Measurements from ENCODE around the gene HAUS7.

DNA sequence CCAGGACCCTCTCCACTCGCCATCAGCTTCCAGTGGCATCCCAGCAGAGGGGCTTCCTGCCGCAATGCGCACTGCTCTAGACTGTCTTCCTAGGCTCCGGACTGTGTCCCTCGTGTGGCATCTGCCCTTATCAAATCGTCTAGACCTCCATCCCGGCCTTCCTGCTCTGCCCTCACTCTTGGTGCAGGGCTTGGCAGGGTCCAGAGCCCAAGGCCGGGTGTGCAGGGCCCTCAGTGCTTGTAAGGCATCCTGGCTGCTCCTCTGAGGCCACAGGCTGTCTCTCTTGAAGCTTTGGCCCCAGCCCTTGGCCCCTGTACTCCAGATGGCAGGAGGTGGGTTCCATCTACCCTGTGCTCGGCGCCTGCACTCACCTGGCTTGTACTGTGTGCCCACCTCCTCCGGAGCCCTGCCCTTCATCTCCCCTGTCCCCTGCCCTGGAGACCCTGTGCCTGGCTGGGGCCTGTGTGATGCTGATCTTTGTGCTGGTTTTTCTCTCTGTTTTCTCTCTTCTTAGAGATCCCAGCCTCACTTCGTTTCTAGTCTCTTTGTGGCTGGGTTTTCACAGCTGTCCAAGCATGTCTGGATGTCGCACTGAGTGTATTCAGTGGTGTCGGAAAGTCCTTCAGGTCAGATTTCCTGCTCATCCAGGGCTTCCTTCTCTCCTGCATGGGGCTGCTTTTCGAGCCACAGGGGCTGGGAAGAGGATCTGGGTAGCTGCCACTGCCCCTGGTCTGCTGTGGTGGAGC lies 20.8 kb downstream of the HAUS7 start:
- TF ChIP-seq, protein P1, sequence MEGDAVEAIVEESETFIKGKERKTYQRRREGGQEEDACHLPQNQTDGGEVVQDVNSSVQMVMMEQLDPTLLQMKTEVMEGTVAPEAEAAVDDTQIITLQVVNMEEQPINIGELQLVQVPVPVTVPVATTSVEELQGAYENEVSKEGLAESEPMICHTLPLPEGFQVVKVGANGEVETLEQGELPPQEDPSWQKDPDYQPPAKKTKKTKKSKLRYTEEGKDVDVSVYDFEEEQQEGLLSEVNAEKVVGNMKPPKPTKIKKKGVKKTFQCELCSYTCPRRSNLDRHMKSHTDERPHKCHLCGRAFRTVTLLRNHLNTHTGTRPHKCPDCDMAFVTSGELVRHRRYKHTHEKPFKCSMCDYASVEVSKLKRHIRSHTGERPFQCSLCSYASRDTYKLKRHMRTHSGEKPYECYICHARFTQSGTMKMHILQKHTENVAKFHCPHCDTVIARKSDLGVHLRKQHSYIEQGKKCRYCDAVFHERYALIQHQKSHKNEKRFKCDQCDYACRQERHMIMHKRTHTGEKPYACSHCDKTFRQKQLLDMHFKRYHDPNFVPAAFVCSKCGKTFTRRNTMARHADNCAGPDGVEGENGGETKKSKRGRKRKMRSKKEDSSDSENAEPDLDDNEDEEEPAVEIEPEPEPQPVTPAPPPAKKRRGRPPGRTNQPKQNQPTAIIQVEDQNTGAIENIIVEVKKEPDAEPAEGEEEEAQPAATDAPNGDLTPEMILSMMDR (IDR thresholded peaks at IDR 0.05): no peak
- TF ChIP-seq POLR2A (IDR thresholded peaks at IDR 0.05): no peak

All from uterus (tissue), 2 donors.